22Rv1 (cell line): ENCODE measurements around the gene PTPN13.

Source experiments
- ZFX ChIP-seq: fragments of 450-650 bp; IDR thresholded peaks from 2 replicates; pipeline ENCODE4 v1.6.1; 2017; ENCODE audit warnings: antibody characterized with exemption, borderline replicate concordance
- TF ChIP-seq, protein P1 (sequence below): fragments of 450-650 bp; IDR thresholded peaks from 2 replicates; pipeline ENCODE4 v1.5.1; 2017; ENCODE audit warnings: mild to moderate bottlenecking

DNA sequence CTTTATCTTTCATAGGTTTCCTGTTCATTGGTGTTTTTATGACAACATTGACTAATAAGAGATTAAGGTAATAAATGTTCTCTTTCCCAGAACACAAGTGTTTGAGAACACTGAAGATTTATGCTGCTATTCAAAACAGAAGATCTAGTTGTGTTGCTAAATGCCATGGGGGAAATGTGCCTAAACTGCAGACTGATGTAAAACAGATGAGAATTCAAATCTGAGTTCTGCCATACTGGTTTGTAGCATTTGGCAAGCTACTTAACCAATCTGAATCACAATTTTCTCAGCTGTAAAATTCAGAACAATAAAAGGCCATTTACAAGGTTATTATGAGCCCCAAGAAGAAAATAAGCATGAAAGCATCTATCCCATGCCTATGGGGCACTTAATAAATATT lies 252.8 kb downstream of the PTPN13 start:
- TF ChIP-seq, protein P1, sequence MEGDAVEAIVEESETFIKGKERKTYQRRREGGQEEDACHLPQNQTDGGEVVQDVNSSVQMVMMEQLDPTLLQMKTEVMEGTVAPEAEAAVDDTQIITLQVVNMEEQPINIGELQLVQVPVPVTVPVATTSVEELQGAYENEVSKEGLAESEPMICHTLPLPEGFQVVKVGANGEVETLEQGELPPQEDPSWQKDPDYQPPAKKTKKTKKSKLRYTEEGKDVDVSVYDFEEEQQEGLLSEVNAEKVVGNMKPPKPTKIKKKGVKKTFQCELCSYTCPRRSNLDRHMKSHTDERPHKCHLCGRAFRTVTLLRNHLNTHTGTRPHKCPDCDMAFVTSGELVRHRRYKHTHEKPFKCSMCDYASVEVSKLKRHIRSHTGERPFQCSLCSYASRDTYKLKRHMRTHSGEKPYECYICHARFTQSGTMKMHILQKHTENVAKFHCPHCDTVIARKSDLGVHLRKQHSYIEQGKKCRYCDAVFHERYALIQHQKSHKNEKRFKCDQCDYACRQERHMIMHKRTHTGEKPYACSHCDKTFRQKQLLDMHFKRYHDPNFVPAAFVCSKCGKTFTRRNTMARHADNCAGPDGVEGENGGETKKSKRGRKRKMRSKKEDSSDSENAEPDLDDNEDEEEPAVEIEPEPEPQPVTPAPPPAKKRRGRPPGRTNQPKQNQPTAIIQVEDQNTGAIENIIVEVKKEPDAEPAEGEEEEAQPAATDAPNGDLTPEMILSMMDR = no peak
- no peak for TF ChIP-seq ZFX
